Coronary artery (tissue), 2 donors: ENCODE measurements around the gene SNN.

ENCODE experiments used
- DNase-seq: peaks from one replicate; pipeline ENCODE4 v3.0.0-alpha.2; 2017; ENCODE audit warnings: low spot score
- H3K27ac ChIP-seq, 2 donors: fragments of 200-600 bp; sonication (generic); one replicate each; pipeline ENCODE4 v1.5.1; 2016 to 2019
- H3K4me3 ChIP-seq: fragments of 200-600 bp; sonication (generic); 2 replicates; pipeline ENCODE4 v1.5.1; 2016; ENCODE audit warnings: mild to moderate bottlenecking, moderate library complexity
- CTCF ChIP-seq: fragments of 200-600 bp; sonication (generic); IDR thresholded peaks from one replicate; pipeline ENCODE4 v1.5.1; 2019; ENCODE audit warnings: antibody characterized with exemption

SNN gene

GRCh38 chr16:11725457-11725856 lies 57.2 kb downstream of the SNN start:
- H3K4me3 ChIP-seq: no peak overlapping the region
- no peak for DNase-seq
- no peak overlapping the region for H3K27ac ChIP-seq
- no peak for TF ChIP-seq CTCF

GRCh38 chr16:11726008-11726407 lies 57.8 kb downstream of the SNN start:
- no peak overlapping the region for H3K27ac ChIP-seq

GRCh38 chr16:11727796-11728543 lies 59.7 kb downstream of the SNN start:
- no peak overlapping the region for H3K27ac ChIP-seq

More at GRCh38 chr16:11726008-11726407, 57.8 kb downstream of the SNN start:
- no peak for DNase-seq
- H3K4me3 ChIP-seq: no peak overlapping the region
- no peak for TF ChIP-seq CTCF

More at GRCh38 chr16:11727796-11728543, 59.7 kb downstream of the SNN start:
- DNase-seq: no peak
- TF ChIP-seq CTCF: no peak
- no peak overlapping the region for H3K4me3 ChIP-seq
